Measurements from ENCODE around the gene VTI1A.

VTI1A gene

DNA sequence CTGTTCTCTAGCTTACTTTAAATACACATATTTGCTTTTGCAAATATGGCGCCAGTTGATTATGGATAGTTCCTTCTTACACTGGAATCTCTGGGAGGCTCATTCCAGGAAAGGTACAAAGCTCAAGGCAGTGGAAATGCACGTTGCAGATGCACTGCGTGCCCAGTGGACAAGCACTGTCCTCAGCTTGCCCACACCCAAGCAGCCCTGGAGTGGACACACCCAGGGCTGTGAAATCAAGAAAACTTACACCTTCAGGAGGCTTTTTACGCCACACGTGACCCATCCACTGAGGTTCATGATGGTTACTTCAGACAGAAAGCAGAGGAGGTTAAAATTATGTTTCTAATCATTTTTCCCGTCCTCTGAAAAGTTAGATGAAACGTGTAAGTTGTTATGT, 248.5 kb downstream of the VTI1A start:
- DNase-seq, result no peak

DNA sequence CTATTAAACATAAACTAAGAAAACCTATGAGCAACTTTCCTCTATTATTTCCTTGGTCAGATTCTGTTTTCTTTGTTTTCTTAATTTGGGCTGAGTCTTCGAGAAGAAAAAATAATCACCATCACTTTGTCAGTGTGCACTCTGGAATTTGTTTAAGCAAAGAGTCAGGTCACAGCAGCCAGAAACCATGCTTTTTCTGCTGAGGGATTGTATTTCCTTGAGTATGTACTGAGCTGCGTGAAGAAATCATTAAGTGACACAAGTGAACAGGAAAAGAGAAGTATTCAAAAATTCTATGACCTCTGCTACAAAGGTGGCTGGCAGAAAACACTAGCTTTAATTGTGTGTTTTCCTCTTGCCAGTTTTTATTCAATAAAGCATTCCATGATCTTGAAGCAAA, 249.6 kb downstream of the VTI1A start:
- no peak for DNase-seq

DNA sequence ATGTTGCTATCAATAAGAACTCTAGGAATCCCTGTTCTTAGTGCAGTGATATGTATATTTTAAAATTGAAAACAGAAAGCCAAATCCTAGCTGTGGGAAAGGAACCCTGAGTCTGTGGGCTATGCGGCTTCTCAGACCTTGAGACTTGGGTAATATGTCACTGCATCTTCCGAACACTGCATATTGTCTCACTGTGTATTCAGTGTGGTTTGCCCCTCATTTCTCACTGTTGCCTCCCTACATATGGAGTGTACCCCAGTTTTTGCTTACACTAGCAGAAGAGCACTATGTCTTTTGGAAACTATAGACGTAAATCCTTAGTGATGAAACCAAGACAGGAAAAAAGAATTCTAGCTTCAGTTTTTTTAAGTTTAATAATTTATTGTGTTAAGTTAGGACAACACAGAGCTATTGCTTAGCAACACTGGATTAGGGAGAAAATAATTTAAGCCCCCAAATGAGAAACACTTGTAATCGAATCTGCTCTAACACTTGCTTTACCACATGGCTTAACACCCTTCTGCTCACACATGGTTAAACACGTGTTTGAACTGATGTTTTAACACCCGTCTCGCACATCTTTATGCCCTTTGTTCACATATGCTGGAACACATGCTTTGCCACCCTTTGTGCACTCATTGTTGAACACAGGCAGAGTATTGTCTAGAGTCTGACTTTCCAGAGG, 251.3 kb downstream of the VTI1A start:
- DNase-seq, result no peak

DNA sequence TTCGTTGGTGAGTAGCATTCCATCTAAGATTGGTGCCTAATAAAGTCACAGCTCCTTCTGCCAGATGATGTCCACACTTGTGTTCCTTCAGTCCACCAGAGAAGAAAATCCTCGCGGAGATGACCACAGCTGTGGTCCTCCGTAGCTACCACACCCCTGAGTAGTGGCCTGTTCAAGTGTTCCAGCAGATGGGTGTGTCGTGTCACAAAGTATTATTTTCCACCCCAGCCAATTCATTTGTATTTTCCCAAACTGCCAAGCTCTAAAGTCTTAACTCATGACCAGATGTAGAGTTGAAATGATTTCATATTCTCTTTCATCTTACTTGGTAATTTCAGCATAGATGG, 251.8 kb downstream of the VTI1A start:
- no peak for DNase-seq

DNA sequence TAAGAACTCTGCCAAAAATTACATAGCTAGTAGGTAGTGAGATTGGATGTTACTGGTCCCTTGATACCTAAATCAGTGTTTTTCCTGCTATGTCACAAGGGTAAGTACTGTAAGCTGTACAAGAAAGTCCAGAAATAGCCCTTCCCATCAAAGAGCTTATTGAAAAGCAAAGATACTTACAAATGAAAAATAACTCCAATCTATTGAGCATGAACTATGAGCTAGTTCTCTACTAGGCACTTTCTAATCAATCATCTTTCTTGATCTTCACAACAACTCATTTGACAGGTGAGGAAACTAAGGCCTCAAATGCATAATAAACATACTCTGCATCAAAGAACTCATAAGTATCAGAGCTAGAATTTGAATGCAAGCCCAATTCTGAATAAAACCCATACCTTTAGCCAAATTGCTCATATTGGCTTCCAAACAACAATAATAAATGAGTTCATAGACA, 253.2 kb downstream of the VTI1A start:
- no peak for DNase-seq

DNA sequence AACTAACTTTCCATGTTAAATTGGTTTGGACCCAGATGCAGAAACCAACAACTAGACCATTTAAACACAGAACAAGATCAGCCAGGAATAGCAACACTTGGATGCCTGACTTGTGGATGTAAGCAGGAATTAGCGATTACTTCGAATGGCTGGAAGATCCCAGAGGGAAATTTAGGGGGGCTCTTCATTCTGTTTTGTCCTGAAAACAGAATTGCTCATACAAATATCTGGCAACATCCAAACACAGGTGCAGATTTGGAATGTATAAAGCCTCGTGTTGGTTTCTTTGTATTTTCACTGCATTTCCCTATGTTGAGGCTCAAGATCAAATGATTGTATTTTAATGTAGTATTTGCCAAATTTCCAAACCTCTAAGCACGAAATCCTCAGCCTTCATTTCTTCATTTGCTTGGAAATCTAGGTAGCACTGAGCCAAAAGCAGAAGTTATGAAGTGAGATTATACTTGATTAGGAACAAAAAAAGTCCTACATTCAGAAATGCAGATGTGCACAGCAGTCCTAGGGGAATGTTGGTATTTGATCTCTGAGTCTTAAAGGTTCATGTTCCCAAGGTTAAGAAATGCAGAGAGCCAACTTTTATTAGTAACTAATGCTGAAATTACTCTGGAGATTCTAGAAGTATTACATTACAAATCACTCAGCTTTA, 254.3 kb downstream of the VTI1A start:
- DNase-seq, result no peak

DNA sequence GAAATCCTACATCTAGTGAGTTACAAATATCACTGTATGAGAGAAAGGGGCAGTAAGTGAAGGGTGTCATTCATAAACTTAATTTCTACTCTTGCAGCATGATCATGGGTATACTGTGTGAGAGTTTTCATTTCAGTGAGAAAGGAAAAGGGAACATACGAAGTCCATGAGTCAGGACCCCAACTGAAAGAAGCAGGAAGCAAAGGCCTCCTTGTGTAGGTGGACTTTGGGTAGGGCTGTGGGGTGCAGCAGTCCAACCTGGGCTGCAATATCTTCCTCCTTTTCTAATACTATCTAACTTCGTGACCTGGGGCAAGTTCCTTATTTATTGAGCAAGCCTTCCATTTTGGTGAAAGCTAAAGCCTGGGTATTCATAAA, 254.9 kb downstream of the VTI1A start:
- no peak for DNase-seq

DNA sequence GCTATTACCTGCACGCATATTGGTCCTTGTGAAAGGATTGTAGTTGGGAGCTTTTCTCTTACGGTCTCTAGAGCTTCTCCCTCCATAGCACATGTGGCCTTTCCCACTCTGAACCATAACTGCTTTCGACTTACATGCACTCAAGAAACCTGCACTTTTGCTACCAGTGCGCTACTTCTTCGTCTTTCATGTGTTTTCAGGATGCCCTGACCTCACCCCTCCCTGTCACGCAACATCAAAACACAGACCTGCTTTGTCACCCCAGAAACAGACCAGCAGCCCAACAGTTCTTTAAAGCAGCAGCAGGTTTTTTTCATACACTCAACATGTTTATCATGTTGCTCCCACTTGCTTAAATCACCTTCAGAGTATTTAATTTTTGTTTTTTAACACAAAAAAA, 259.6 kb downstream of the VTI1A start:
- DNase-seq, result no peak

DNA sequence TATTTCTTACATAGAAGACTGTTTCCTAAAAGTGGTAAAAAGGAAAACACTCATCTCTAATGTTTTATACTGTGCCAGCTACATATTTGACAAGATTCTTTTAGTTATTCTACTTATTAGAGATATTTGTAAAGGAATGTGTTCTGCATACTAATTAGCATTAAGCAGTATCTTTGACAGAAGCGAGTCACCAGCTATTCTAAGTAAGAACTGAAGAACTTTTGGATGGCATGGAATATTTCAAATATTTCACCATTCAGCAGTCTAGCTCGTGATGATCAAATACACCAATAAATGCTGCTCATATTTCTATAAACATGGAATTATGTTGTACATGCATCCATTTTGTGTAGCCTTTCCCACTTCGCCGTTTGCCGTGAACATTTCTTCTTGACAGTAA, 261.4 kb downstream of the VTI1A start:
- DNase-seq, result no peak

DNA sequence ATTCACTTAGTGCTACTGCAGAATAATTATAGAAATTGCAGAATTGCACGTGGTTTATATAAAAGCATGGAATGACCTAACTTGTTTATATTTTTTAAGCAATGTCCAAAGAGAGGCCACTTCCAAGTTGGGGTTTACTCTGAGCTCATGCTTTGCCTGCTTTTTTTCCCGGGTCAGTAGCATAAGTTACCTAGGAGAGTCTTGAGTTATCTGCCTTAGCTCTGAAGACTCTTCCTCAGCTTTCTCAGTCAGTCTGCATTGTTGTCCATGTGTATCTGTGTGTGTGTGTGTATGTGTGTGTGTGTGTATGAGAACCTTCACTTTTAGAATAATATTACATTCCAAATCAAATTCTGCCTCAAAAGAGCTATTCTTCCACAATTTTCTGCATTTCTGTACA, 263.5 kb downstream of the VTI1A start:
- no peak for DNase-seq

DNA sequence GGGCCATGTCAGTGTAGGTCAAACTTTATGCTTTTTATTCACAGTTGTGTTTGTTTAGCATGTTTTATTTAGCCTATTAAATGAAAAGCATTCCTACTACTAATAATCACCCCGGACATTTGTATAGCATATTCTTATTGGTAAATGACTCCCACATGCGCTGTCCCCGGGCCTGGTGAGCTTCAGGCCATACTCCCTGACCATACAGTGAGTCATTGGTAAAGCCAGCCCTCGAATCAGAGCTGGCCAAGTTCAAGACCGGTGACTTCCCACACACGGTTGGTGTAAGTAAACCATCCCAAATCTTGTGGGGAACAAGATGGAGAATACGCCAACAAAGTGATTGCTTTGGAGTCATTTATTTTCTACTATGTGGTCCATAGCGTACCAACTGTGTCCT, 264.4 kb downstream of the VTI1A start:
- no peak for DNase-seq

DNA sequence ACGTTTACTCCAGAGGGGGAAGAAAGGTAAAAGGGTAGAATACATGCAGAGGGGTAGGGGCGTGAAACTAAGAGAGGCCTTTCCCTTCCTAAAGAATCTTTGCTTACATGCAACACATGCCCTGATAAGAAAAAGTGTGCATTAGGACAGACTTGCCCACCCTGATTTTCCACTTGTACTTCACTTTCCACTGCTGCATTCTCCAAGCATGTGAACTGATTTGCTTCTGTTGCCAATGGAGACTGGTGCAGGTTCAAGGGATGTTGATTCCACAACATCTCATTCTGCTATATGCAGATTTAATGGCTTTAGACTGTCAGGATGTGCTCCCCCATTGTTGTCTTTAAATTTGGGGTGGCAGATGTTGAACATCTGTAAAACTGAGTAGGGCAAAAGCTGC, 265.5 kb downstream of the VTI1A start:
- no peak for DNase-seq

DNA sequence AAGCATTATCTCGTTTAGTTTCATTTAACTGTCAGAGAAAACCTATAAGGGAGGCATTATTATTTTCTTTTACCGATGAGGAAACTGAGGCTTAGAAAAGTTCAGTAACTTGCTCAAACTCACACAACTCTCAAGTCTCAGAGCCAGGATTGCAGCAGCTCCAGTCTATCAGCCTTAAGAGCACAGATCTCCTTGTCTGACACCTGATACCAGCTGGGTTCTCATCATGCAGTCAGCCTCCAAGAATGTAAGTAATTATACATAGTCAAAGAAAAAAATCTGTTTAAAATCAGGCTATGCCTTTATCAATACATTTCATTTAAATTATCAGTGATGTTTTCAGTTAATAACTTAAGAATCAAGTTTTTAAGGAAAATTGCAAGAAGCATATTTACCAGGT, 266.4 kb downstream of the VTI1A start:
- DNase-seq, result no peak

DNA sequence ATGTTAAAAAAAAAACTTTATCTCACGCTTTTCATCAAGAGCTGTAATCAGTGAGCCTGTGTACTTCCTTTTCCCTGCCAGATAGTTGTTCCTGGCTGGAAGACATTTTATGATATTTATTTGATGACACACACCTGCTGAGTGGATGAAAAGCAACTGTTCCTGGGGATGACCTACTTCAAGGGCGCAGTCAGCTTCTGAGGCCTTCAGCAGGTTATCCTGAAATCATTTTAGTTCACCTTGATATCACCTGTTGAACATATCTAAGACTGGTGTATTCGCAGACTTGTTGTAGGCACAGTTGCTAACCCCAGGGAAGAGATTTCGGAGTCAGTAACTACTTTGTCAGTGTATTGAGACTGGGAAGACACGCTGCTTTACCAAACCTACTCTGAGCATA, 268.6 kb downstream of the VTI1A start:
- DNase-seq, result no peak

DNA sequence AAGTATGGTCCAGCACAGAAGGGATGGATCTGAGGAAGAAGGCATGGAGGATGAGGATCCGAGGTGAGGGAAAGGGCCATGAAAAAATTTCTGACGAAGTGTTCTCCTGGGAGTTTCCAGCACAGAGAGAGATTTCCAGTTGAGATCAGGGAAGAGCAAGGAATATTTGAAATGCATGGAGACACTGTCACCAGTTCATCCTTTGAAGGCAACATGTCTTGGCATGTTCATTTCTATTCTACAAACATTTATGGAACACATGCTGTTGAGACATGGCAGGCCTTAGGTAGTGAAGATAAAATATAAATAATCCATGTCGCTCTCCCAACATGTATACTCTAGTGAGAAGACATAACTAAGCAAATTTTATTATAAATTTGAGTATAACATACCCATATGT, 269.1 kb downstream of the VTI1A start:
- no peak for DNase-seq

DNA sequence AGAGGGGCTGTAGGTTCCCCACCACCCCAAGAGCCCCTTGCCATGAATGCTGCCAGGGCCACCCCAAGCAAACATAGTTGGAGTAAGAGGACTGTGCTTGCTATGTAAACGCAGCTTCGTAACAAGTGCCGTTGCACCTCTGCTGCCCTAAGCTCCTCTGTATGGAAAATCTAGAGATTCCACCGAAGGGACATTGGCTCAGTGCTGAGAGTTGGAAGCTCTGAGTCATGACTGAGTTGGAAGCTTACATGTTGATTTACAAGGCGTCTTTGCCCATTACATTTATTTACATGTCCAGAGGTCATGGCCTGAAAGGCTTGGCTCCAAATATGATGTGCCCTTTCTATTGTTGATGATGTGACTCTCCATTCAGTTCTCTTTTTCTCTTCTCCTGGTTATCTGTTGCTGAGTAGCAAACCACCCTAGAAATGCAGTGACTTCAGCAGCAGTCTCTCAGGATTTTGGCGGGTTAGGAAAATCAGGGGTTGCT, 270.0 kb downstream of the VTI1A start:
- DNase-seq, result no peak

DNA sequence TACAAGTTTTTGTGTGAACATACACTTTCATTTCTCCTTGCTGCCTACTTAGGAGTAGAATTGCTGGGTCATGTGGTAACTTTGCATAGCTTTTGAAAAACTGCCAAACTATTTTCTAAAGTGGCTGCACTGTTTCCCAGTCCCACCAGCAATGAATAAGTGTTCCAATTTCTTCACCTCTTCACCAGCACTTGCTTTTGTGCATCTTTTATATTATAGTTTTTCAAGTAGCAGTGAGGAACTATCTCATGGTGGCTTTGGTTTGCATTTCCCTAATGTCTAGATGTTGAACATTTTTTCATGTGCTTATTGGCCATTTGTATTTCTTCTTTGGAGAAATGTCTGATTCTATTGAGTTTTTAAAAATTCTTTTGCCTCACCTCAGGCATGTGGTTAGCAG, 273.2 kb downstream of the VTI1A start:
- no peak for DNase-seq

DNA sequence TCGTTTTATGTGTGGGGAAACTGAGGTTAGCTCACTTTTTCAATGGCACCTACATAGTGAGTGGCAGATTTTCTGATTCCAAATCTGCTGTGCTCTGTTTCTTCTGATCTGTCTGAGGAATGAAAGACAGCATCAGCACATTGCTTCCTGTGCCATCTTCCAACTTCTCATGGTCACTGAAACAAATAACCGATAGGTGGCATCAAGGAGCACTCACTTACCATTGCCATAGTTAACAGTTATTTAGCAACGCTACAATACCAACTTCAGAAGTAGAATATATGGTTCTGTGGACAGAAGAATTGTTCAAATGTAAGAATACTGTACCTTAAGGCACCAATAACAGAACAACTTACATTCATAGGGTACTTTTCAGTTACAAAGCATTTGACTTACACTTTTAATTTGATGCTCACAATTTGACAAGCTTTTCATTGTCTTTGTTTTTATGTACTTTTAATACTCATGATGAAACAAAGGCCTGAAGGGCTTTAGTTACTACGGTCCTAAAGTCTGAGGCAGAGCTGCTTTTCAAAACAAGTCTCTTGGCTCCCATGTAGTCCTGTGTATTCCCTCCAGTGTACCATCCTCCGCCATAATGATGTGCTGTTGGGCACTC, 274.2 kb downstream of the VTI1A start:
- DNase-seq, result no peak

DNA sequence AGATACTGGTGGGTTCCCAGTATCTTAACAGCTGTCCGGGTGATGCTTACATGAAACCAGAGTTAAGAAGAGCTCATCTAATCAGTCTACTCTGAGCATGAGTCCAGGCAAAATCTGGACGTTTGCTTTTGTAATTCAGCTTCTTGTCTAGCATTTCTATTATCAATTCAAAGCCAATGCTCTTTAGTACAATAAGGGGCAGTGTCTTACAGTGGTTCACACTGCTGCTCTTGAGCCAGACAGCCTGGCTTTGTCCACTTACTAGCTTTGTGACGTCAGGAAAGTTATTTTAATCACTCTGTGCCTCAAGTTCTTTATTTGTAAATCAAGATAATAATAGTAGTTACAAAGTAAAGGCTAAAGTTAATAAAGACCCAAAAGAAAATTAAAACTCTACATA, 275.7 kb downstream of the VTI1A start:
- no peak for DNase-seq

DNA sequence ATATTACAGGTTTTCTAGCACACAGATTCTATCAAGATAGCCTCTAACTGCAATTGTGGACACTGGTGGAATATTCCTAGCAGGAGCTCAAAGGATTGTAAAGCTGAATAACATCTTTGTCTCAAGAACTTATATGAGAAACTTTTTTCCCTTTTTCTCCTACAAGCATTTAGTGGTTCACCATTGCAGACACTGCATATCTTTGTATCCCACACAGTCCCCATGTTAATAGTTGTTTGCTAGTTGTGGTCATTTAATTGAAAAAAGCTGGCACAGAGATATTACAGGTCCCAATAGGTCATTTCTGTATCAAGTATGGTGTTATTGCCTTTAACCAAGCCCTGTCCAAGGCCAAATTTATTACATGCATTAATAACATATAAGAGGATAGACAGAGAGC, 276.9 kb downstream of the VTI1A start:
- no peak for DNase-seq

DNA sequence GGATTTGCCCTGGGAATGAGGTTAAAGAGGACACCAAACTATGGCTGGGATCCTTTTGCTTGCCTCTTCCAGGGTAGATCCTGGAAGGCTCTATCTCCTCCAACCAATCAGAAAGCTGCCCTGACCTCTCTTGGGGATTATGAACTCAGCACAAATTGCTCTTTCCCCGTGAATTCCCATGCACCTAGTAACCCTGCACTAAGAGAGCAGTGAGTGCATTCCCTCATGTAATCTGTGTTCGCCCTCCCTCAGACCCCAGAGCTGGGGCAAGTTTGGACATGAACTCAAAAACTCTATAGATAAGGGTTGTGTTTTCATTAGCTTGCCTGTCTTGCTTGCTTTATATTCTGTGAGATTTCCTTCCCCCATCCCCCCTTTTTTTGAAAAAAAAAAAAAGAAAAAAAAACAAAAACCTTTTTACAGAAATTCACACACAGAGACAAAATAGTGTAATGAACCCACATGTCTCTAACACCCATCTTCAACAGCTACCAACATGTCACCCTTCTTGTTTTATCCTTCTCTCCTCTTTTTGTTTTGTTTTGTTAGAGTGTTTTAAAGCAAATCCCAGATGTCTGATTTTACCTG, 277.5 kb downstream of the VTI1A start:
- no peak for DNase-seq

DNA sequence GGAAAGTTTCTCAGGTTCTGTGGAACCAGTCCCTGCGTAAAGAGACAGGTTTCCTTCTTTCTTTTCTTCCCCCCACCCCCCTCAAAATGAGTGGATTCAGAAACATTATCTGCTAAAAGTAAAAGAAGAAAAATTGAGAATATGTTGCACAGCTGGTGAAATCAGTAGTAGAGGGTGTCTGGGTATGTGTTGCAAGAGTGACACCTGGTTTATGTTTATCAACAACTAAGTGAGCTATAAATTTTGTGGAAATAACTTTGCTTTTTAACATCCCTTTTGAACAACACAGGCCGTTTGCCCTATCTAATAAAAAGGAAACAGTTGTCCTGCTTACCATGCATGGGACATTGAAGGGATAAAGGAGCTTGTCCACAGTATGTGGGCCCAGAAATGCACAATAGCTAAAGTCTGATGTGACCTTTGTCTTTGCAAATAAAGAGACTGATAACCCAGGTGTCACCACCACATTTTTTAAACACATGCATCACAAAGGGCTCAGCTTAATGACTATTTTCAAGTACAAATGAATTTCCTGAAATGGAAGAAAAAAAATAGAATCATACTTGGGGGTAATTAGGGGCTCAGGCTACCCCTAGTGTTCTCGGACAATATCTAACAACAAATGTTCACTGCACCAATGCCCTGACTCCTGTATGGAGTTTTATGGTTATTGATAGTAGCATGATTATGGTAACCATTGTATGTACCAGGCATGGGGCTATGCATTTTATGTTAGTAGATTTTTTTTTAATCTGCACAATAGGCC, 281.3 kb downstream of the VTI1A start:
- DNase-seq, result no peak

DNA sequence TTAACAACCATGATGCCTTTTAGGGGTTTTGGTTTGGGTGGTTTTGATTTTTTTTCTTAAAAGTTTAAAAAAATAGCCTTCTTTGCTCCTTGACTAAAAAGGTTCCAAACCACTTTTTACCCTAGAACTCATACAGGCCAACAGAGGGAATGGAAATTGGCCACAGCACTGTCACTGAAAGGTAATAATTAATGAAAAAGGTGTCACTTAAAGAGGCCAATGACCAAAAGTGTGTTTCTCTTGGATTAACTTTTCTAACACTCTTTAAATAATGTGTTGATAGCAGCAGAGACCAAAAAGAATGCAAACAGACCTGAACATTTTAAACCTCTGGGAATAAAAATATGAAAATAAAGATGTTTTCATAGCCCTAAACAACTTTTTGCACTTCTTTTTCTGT, 282.0 kb downstream of the VTI1A start:
- DNase-seq, result no peak
